Renal cortex interstitium (tissue), 15 donors: ENCODE data around the gene BCAP31. TPM values are rescaled to one million over a fixed set of nuclear protein-coding genes. Genes with fewer than 3 reads are reported as not detected.
A peak's percentile ranks its signal among the peaks of the same experiment; 100 is the strongest.

Source experiments
- DNase-seq, 11 donors: peaks; one replicate each; pipeline ENCODE4 v3.0.0-alpha.2; 2013; ENCODE audit warnings: low read depth in 9 of 11, low spot score in 4 of 11; ENCODE audit errors: extremely low read depth in 1 of 11
- long read RNA-seq, 16 experiments: transcript quantifications; one replicate each; lab custom pipeline, GENCODE V29; 2026
- polyA plus RNA-seq, 3 donors: library from polyadenylated mRNA; unstranded; fragments of 120-200 nt; gene quantifications; one replicate each; pipeline ENCODE4 v1.2.1, GENCODE V29; 2013; ENCODE audit not compliant: insufficient read length in 3 of 3

Gene BCAP31
- 100 to 1,000 TPM; 182 to 189 (median 189) TPM for polyA plus RNA-seq
- long read RNA-seq, donor 1, transcript BCAP31-201 (8 exons, 1,643 nt), result major isoform, 51 of 78 reads
- long read RNA-seq, donor 1, partial matches to known transcripts, result 18 of 78 reads
- long read RNA-seq, donor 1, other reads (novel, unspliced or antisense), result 5 of 78 reads
- long read RNA-seq, donor 2, transcript BCAP31-201 (8 exons, 1,643 nt), result major isoform, 52 of 82 reads
- long read RNA-seq, donor 2, partial matches to known transcripts, result 16 of 82 reads
- long read RNA-seq, donor 2, other reads (novel, unspliced or antisense), result 9 of 82 reads
- long read RNA-seq, donor 3, transcript BCAP31-201 (8 exons, 1,643 nt), result major isoform, 90 of 130 reads
- long read RNA-seq, donor 3, partial matches to known transcripts, result 23 of 130 reads
- long read RNA-seq, donor 3, other reads (novel, unspliced or antisense), result 9 of 130 reads
- long read RNA-seq, donor 4, transcript BCAP31-201 (8 exons, 1,643 nt), result major isoform, 79 of 97 reads
- long read RNA-seq, donor 4, partial matches to known transcripts, result 7 of 97 reads
- long read RNA-seq, donor 4, other reads (novel, unspliced or antisense), result 8 of 97 reads
- long read RNA-seq, donor 5, transcript BCAP31-201 (8 exons, 1,643 nt), result major isoform, 160 of 232 reads
- long read RNA-seq, donor 5, partial matches to known transcripts, result 43 of 232 reads
- long read RNA-seq, donor 5, other reads (novel, unspliced or antisense), result 22 of 232 reads
- long read RNA-seq, donor 6, transcript BCAP31-201 (8 exons, 1,643 nt), result major isoform, 56 of 91 reads
- long read RNA-seq, donor 6, partial matches to known transcripts, result 29 of 91 reads
- long read RNA-seq, donor 6, other reads (novel, unspliced or antisense), result 0 of 91 reads
- long read RNA-seq, donor 7, transcript BCAP31-201 (8 exons, 1,643 nt), result major isoform, 80 of 125 reads
- long read RNA-seq, donor 7, partial matches to known transcripts, result 26 of 125 reads
- long read RNA-seq, donor 7, other reads (novel, unspliced or antisense), result 13 of 125 reads
- long read RNA-seq, donor 8, transcript BCAP31-201 (8 exons, 1,643 nt), result major isoform, 114 of 174 reads
- long read RNA-seq, donor 8, partial matches to known transcripts, result 39 of 174 reads
- long read RNA-seq, donor 8, other reads (novel, unspliced or antisense), result 14 of 174 reads
- long read RNA-seq, donor 9, transcript BCAP31-201 (8 exons, 1,643 nt), result major isoform, 74 of 106 reads
- long read RNA-seq, donor 9, partial matches to known transcripts, result 19 of 106 reads
- long read RNA-seq, donor 9, other reads (novel, unspliced or antisense), result 11 of 106 reads
- long read RNA-seq, donor 10, transcript BCAP31-201 (8 exons, 1,643 nt), result major isoform, 93 of 140 reads
- long read RNA-seq, donor 10, partial matches to known transcripts, result 32 of 140 reads
- long read RNA-seq, donor 10, other reads (novel, unspliced or antisense), result 9 of 140 reads
- long read RNA-seq, donor 11, transcript BCAP31-201 (8 exons, 1,643 nt), result major isoform, 83 of 104 reads
- long read RNA-seq, donor 11, partial matches to known transcripts, result 9 of 104 reads
- long read RNA-seq, donor 11, other reads (novel, unspliced or antisense), result 8 of 104 reads
- long read RNA-seq, donor 12, transcript BCAP31-201 (8 exons, 1,643 nt), result major isoform, 26 of 30 reads
- long read RNA-seq, donor 12, partial matches to known transcripts, result 0 of 30 reads
- long read RNA-seq, donor 12, other reads (novel, unspliced or antisense), result 0 of 30 reads
- long read RNA-seq, donor 13, transcript BCAP31-209 (2 exons, 893 nt), result minor isoform, 7 of 188 reads
- long read RNA-seq, donor 13, transcript BCAP31-201 (8 exons, 1,643 nt), result major isoform, 116 of 188 reads
- long read RNA-seq, donor 13, partial matches to known transcripts, result 40 of 188 reads
- long read RNA-seq, donor 13, other reads (novel, unspliced or antisense), result 21 of 188 reads
- long read RNA-seq, donor 14, transcript BCAP31-201 (8 exons, 1,643 nt), result major isoform, 75 of 78 reads
- long read RNA-seq, donor 14, partial matches to known transcripts, result 0 of 78 reads
- long read RNA-seq, donor 14, other reads (novel, unspliced or antisense), result 0 of 78 reads
- long read RNA-seq, donor 15, transcript BCAP31-201 (8 exons, 1,643 nt), result major isoform, 39 of 48 reads
- long read RNA-seq, donor 15, partial matches to known transcripts, result 7 of 48 reads
- long read RNA-seq, donor 15, other reads (novel, unspliced or antisense), result 0 of 48 reads
- long read RNA-seq, donor 16, transcript BCAP31-209 (2 exons, 893 nt), result minor isoform, 5 of 376 reads
- long read RNA-seq, donor 16, transcript BCAP31-207 (8 exons, 1,824 nt), result minor isoform, 6 of 376 reads
- long read RNA-seq, donor 16, transcript BCAP31-201 (8 exons, 1,643 nt), result major isoform, 253 of 376 reads
- long read RNA-seq, donor 16, partial matches to known transcripts, result 68 of 376 reads
- long read RNA-seq, donor 16, other reads (novel, unspliced or antisense), result 43 of 376 reads

- DNase-seq, result peak in 9 of 11 donors; percentile 65 to 84 (median 76)
These were observed at the start of gene BCAP31, which contains the start of gene ABCD1 for GRCh38 chrX:153724252-153725038. Gene BCAP31 (minus strand): TSS chrX:153724387. CDS start chrX:153723244, 1,143 bp downstream. Gene ABCD1 (plus strand): TSS chrX:153724856. CDS start chrX:153725267, 411 bp downstream.

GRCh38 chrX:153773218-153773611 is 49.0 kb upstream of the BCAP31 start:
- DNase-seq, result no peak

- no peak for DNase-seq
These were observed 48.4 kb upstream of the BCAP31 start for GRCh38 chrX:153772316-153773217.

- DNase-seq, result no peak
These were observed 47.5 kb upstream of the BCAP31 start for GRCh38 chrX:153771415-153772315.

- DNase-seq, result no peak
These were observed 46.6 kb upstream of the BCAP31 start for GRCh38 chrX:153770601-153771414.

- no peak for DNase-seq
These were observed 45.8 kb upstream of the BCAP31 start for GRCh38 chrX:153769865-153770600.

GRCh38 chrX:153769158-153769864 is 45.1 kb upstream of the BCAP31 start:
- no peak for DNase-seq

- DNase-seq, result no peak
These were observed 44.3 kb upstream of the BCAP31 start for GRCh38 chrX:153768311-153769157.

- no peak for DNase-seq
These were observed 43.5 kb upstream of the BCAP31 start for GRCh38 chrX:153767674-153768055.

- DNase-seq, result no peak
These were observed 42.9 kb upstream of the BCAP31 start for GRCh38 chrX:153766871-153767673.
